GM21526 (cell line): ENCODE results near the gene KANSL1.

ENCODE experiments used
- ATAC-seq: cut with Tn5 transposase; IDR thresholded peaks from one replicate; pipeline ENCODE4 v1.9.1; 2021; ENCODE audit warnings: moderate library complexity; ENCODE audit not compliant: unreplicated experiment, low FRiP score

The KANSL1 gene

DNA sequence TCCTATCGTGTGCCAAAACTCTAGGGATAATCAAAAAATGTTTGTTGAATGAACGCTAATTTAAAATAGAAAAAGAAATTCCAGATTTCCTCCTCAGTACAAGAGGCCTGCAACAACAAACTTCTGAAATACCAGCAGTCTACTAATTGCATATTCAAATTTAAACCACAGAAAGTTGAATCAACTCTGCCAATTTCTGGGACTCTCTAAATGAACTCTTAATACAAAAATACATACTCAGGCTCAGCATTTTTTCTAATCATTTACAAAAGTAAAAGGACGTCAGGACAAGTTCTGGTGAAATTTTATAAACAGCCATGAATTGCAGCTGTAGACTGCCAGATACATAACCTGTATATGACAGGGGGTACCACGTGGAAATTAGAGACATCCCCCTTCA is 49.0 kb downstream of the KANSL1 start:
- ATAC-seq, result no peak

DNA sequence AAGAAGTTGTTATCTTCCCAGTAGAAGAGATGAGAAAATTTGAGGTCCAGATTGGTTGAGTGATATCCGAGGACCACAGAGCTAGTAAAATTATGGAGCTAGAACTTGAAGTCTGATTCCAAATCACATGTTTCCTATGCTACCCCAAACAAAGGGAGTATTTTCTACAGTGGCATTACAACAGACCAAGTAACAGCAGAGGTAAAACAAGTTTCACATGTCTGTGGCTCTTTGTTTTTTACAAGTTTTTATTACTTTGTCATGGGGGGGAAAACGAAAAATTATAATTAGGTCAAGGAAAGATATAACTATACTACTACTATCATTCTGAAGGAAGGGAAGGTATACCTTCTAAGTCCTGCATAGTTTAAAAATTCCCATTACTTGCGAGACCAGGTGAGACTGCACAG is 49.4 kb downstream of the KANSL1 start:
- ATAC-seq, result no peak

DNA sequence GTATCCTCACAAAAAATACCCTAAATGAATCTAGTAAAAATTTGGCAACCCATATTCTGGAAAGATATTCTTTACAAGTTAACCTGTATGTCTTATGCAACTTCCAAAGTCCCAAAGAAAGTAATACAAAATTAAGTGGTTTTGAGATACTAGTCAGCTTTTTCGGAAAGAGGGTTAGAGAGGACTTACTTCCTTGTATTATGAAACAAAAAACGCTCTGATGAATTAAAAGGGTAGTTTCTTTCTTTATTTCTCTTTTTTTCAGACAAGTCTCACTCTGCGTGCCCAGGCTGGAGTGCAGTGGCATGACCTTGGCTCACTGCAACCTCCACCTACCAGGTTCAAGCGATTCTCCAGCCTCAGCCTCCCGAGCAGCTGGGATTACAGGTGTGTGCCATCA is 51.6 kb downstream of the KANSL1 start:
- no peak for ATAC-seq

DNA sequence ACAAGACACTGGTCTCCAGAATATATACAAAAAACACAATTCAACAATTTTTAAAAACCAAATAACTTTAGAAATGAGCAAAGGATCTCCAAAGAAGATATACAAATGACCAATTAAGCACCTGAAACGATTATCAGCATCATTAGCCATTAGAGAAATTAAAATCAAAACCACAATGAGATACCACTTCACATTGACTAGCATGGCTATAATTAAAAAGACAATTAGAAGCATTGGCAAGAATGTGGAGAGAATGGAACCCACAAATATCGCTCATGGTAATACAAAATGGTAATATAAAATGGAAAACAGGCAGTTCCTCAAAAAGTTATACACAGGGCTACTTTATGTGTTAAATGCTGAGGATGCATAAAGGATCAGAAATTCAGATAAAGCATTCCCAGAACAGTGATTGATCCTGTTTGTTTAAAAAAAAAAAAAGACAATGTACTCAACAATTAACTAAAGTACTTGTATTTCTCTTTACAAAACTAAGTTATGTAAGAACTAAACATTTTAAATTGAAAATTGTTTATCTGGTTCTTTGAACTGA is 52.5 kb downstream of the KANSL1 start:
- ATAC-seq, result no peak

DNA sequence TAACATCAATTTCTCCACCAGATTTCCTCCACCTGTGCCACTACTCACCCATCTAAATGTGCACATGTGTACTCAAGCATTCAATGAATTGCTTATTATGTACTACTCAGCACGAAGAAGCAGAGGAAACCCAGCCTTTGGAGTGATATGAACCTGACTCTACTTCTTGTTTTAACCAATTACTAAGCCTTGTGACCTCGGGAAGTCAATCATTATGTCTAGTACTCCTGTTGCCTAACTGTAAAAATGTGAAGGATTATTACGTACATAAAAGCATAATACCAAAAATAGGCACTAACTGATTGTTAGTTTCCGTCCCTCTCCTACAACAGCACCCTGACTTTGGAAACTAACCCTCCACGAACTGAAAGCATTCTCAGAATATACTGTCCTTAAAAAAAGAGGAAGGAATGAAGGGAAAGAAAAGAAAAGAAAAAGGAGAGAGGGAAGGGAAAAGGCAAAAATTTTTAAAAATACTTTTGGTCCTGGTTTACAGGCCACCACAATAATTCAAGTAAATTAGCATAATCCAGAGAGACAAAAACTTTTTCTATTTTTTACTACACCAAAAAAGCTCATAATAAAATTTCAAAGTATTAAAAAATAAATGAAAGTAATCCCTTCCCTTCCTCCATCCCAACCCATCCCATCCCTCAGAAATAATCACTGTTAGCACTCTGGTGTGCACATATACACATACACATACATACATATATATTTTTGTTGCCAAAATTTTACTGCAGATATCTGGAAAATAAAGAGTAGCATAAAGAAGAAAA is 53.6 kb downstream of the KANSL1 start:
- no peak for ATAC-seq

DNA sequence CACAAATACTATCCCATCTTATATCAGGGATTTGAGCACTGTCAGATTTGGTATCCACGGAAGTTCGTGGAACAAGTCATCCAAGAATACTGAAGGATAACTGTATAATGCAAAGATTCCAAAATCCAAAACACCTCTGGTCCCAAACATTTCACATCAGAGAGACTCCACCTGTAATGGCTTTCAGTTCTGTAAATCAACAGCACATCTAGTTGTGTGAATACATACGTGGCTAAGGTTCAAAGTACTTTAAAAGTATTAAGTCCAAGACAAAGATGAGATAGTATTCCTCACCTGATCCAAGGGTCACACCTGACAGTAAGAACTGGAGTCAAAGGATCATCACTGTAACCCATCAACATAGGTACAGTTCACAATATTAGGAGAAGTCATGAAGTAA is 54.8 kb downstream of the KANSL1 start:
- no peak for ATAC-seq

DNA sequence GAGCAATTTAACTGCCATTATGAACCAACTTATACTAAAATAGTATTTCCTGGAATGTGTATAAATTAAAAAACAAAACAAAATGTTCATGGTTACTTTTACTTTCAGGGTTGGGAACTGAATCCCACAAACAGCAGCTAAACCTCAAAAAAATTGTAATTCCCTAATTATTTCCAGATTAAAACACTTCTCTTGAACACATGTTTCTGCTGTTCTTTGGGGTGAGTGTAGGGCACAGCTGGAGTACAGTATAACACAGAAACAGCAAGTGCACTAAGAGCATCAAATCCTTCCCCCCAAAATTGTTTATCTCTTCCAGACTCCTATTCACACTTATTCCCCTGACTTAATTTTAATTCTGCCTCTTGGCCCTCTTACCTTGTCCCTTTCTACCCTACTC is 56.4 kb downstream of the KANSL1 start:
- no peak for ATAC-seq

DNA sequence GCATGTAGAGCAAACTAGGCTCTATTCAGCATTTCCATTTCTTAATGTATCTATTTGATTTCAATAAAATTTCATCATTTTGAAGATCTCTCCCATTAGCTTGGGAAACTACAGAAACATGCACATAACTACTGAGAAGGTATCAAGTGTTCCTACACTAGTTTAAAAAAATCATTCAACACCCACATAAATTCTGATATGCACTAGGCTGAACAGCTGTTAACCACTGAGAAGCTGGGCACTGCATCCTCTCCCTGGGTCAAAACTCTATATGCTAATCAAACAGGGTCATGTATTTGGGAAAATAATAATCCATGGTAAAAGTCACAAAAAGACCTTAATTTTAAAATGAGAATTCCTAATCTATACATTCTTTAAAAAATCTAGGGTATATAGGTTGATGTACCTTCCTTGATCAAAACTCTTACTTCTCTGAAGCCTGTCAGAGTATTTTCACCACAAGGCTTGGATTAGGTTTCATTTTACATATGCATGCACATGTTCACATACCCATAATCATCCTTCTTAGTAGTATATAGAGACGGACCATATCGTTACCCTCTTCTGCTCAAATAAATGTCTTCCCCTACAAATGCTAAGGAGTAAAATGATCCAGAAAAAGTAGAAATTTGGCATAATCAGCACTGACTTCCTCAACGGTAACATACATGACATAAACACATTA is 57.2 kb downstream of the KANSL1 start:
- no peak for ATAC-seq

DNA sequence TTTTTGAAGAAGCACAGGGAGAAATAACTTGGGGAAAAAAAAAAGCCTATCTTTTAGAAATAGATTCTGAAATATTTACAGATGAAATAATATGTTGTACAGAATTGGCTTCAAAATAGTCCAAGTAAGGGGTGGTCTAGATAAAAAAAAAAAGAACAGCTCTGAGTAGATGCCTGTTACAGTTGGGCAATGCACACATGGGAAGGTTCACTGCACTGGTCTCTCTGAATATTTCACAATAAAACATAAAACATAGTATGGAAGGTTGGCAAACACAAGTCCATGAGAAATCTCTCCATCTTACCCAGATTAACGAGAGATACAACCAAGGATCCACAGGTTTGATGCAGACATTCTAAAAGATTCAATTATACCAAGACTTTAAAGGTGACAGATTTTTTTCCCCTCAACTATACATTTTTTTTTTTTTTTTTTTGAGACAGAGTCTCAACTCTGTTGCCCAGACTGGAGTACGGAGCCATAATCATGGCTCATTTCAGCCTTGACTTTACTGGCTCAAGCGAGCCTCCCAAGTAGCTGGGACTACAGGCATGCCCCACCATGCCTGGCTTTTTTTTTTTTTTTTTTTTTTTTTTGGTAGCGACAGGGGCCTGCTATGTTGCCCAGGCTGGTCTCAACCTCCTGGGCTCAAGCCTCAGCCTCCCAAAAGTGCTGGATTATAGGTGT is 58.0 kb downstream of the KANSL1 start:
- no peak for ATAC-seq

DNA sequence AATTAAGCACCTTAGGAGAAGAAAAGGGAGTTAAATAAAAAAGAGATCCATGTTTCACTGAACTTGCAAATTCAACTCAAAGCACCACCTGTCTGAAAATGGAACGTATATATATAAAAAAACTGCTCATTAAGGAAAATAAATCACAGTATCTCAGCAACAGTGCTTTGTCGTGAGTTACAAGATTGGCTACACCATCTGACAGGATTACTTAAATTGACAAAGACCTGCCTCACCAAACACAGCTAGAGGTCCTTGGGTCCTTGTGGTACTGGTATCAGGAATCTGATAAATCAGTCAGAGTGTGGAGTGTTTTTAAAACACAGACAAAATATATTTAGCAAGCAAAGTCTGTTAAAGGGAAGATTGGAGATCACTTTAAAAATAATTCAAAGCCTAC is 63.9 kb downstream of the KANSL1 start:
- no peak for ATAC-seq

DNA sequence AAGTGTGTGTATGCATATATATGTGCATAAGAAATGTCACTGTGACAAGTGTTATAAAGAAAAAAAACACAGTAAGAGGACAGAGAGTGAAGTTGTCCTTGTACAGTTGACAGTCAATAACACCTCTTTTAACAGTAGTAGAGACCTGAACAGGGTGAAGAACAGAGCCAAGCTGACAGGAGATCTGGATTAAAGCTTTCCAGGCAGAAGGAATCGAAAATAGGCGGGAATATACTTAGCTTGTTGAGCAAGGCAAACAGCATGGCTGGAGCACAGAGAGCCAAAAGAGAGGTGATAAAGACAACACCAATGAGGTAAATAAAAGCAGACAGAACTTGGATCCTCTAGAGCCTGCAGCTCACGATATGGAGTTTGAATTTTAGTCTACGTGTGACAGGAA is 64.8 kb downstream of the KANSL1 start:
- no peak for ATAC-seq

DNA sequence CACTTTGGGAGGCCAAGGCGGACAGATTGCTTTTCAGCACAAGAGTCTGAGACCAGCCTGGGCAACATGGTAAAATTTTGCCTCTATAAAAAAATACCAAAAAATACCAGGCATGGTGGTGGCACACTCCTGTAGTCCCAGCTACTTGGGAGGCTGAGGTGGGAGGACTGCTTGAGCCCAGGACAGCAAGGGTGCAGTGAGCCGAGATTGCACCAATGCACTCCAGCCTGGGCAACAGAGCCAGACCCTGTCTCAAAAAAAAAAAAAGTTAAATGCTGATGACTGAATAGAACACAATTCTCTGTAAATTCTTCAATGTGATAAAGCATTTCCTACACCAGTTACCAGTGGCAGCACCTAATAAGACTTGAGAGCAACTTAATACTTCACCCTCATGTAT is 65.7 kb downstream of the KANSL1 start:
- no peak for ATAC-seq

DNA sequence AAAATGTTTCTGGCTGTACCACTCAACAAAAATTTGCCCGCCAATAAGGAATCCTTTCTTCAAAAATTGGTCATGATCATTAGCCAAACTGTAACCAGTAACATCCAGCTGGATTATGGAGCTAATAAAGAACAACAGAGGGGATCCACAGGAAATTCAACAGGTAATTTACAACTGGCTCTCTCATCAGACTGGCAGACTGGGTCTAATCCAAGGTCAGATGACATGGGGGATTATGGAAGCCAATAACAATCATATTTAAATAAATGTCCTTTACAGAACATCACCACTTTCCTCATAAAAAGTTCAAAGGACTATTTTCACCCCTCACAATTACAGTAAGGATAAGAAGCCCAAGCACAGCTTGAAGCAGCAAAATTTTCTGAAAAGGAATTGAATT is 66.4 kb downstream of the KANSL1 start:
- ATAC-seq, result no peak

DNA sequence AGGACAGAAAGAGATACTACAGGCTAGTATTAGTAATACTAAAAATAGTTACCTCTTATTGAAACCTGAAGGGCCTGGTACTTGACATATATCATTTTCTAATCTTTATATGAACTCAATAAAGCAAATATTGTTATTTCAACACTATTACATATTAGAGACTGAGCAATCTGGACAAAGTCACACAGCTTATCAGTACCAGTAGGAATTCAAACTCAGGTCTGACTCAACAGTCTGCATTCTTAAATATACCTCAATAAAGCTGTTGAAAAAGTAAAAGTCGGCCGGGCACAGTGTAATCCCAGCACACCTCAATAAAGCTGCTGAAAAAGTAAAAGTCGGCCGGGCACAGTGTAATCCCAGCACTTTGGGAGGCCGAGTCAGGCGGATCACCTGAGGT is 67.4 kb downstream of the KANSL1 start:
- no peak for ATAC-seq

DNA sequence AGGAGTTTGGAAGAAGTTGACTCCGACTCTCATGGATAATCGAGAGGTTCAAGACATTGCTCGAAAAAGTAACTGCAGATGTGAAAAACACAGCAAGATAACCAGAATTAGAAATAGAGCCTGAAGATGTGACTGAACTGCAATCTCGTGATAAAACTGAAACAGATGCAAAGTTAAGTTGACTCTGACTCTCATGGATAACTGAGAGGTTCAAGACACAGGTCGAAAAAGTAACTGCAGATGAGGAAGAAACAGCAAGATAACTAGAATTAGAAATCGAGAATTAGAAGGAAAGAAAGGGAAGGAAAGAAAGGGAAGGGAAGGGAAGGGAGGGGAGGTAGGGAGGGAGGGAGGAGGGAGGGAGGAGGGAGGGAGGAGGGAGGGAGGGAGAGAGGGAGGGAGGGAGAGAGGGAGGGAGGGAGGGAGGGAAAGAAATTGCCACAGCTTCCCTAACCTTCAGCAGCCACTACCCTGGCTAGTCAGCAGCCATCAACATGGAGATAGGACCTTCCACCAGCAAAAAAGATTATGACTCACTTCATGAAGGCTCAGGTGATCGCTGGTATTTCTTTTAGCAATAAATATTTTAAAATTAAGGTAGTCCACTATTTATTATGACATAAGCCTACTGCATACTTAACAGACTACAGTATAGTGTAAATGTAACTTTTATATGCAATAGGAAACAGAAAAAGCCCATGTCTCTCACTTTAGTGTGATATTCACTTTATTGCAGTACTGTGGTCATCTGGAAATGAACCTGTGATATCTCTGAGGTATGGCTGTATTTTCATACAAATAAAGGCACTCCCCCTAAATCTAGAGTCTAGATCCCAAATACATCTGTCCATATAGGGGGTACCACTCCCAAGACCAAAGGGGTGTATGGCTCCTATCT is 68.3 kb downstream of the KANSL1 start:
- ATAC-seq, result no peak

DNA sequence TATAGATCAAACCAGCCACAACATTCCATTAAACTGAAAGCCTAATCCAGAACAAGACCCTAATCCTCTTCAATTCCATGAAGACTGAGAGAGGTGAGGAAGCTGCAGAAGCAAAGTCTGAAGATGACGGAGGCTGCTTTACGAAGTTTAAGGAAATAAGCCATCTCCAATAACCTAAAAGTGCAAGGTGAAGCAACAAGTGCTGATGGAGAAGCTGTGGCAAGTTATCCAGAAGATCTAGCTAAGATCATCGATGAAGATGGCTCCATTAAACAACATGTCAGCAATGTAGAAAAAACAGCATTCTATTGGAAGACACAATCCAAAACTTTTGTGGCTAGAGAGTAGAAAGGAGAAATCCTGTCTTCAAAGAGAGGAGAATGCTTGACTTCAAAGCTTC is 69.6 kb downstream of the KANSL1 start:
- ATAC-seq, result no peak

DNA sequence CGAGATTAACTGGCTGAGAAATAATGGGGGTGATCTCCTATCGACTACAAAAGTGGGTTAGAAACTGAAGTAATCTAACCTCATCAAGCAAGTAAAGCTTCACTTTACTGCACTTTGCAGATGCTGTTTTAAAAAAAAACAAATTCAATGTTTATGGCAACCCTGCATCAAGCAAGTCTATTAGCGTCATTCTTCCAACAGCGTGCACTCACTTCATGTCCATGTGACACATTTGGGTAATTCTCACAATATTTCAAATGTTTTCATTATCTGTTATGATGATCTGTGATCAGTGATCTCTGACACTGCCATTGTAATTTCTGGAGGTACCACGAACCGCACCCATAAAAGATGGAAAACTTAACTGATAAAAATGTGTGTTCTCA is 70.8 kb downstream of the KANSL1 start:
- no peak for ATAC-seq

DNA sequence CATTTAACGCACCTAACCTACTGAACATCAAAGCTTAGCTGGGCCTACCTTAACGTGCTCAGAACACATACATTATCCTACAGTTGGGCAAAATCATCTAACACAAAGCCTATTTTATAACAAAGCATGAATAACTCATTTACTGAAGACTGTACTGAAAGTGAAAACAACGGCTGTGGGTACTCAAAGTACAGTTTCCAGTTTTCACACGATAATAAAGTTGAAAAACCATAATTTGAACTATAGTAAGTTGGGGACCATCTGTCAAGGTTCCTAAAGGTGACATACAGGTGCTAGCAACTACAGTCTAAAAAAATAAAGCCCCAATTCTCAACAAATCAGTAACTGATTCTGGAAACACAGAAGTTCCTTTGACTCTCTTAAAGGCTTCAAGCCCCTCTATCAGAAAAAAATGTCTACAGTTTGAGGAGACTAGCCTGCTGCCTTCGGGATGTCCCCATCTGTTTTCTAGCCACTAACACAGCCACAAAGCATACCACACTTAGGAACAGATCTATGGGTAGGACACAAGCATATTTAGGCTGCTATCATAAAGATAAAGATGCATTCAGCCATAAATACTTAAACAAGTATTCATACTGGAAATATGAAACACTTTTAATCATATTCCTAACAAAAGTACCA is 71.3 kb downstream of the KANSL1 start:
- ATAC-seq, result no peak

DNA sequence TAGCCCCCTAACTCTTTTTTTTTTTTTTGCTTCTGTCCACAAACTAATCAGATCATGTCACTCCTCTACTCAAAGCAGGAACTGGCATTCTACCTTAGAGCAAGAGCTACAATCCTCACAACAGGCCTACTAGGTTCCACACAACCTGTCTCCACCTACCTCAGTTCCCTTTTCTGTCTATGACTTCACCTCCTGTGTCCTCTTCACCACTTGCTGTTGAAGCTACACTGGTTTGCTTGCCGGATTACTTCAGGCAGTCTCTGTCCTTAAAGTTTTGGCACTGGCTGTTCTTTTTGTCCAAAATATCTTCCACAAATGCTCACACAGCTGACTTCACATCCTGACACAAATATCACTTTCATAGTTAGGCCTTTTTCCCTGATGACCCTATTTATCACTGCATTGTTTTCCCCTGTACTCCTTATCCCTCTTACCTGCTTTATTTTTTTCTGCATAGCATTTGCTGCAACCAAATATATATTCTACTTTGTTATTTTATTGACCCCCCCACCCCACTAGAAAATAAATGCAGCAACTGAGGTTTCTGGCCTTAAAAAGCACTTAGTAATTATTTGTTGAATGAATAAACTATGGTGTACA is 72.0 kb downstream of the KANSL1 start:
- ATAC-seq, result no peak

DNA sequence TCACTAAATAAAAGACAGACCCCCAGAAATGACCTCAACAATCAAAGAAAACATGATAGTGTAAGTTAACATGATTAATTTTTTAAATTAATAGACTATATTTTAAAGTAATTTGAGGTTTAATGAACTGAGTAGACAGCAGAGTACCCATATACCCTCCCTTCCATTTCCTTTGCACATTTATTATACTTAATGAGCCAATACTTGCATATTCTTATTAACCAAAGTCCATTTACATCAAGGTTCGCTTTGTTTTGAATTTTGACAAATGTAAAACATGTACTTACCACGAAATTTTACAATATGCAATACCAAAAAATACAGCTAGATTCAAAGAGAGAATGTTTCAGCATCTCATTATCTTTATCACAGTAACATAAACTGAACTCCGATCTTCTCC is 72.7 kb downstream of the KANSL1 start:
- no peak for ATAC-seq
